ENCODE data around the gene BRCA2.
"Not testable (repeated sequence)": the region's sequence is repeated elsewhere in the genome, so short reads cannot be mapped to it uniquely, and the experiment has no call there.

BRCA2 gene

GRCh38 chr13:32314271-32315237 is 754 bp upstream of the BRCA2 start:
- no peak for DNase-seq

GRCh38 chr13:32316028-32316339 is 676 bp downstream of the BRCA2 start:
- DNase-seq = no peak

GRCh38 chr13:32316501-32316900 is 1.2 kb downstream of the BRCA2 start:
- DNase-seq = no peak

- DNase-seq = no peak
Measured at GRCh38 chr13:32317716-32318465, 2.6 kb downstream of the BRCA2 start.

- DNase-seq = no peak
Measured at GRCh38 chr13:32320528-32320927, 5.2 kb downstream of the BRCA2 start.

GRCh38 chr13:32323912-32324311 is 8.6 kb downstream of the BRCA2 start:
- no peak for DNase-seq

GRCh38 chr13:32330441-32330840 is 15.1 kb downstream of the BRCA2 start:
- no peak for DNase-seq

GRCh38 chr13:32334671-32335070 is 19.4 kb downstream of the BRCA2 start:
- DNase-seq = no peak

GRCh38 chr13:32340914-32341313 is 25.6 kb downstream of the BRCA2 start:
- DNase-seq = no peak

GRCh38 chr13:32347651-32348050 is 32.3 kb downstream of the BRCA2 start:
- DNase-seq = no peak

- DNase-seq = not testable (repeated sequence)
Measured at GRCh38 chr13:32350839-32351441, 35.6 kb downstream of the BRCA2 start.

- no peak for DNase-seq
Measured at GRCh38 chr13:32354040-32354439, 38.7 kb downstream of the BRCA2 start.

- DNase-seq = not testable (repeated sequence)
Measured at GRCh38 chr13:32355935-32356334, 40.6 kb downstream of the BRCA2 start.

GRCh38 chr13:32362574-32362973 is 47.3 kb downstream of the BRCA2 start:
- no peak for DNase-seq

- no peak for DNase-seq
Measured at GRCh38 chr13:32370805-32371204, 55.5 kb downstream of the BRCA2 start.

- no peak for DNase-seq
Measured at GRCh38 chr13:32376642-32377415, 61.5 kb downstream of the BRCA2 start.

- no peak for DNase-seq
Measured at GRCh38 chr13:32378012-32378411, 62.7 kb downstream of the BRCA2 start.

- no peak for DNase-seq
Measured at GRCh38 chr13:32381539-32381938, 66.2 kb downstream of the BRCA2 start.

GRCh38 chr13:32383836-32384618 is 68.7 kb downstream of the BRCA2 start:
- DNase-seq = no peak

GRCh38 chr13:32384702-32385101 is 69.4 kb downstream of the BRCA2 start:
- no peak for DNase-seq

- no peak for DNase-seq
Measured at GRCh38 chr13:32385410-32385809, 70.1 kb downstream of the BRCA2 start.

- no peak for DNase-seq
Measured at GRCh38 chr13:32390048-32390447, 74.7 kb downstream of the BRCA2 start.
